ENCODE results near the gene FTH1. TPM values are rescaled to one million over a fixed set of nuclear protein-coding genes. Genes with fewer than 3 reads are reported as not detected.

FTH1 gene
- total and polyA plus RNA-seq, 2 of the 4 experiments (the other 2 are of a cell fraction) = 344 to 2,516 TPM

GRCh38 chr11:62012451-62012831, 45.0 kb upstream of the FTH1 start:
- no peak overlapping the region for H4K91ac ChIP-seq (ENCODE audit: insufficient read depth, low read depth, low read length)
- no peaks in the 10 kb centered on the region for H3K79me1 ChIP-seq (ENCODE audit: low read depth in 1 of 2, low read length in 2 of 2)
- no peak overlapping the region for H3K9ac ChIP-seq (ENCODE audit: low read depth, low read length)
- no peak overlapping the region for H4K8ac ChIP-seq (ENCODE audit: low read depth in 2 of 2, low read length in 2 of 2)
- in situ Hi-C loops (cut with MboI; ENCODE audit: low sequenced_read_pairs) (no loop called here), intact Hi-C loops (cut with micrococcal nuclease) (no loop called here), dilution Hi-C loops (cut with HindIII; ENCODE audit: low sequenced_read_pairs, unreplicated experiment) (no loop called here)
- no peak overlapping the region for H4K5ac ChIP-seq (ENCODE audit: low read depth, low read length)
- peak; percentile 42 for DNase-seq
- H2BK15ac ChIP-seq (ENCODE audit: low read depth, low read length) = no peak overlapping the region
- H3K9me3 ChIP-seq (ENCODE audit: control insufficient read depth, insufficient read depth, low read length) = no peaks in the 10 kb centered on the region
- no peak overlapping the region for H3K18ac ChIP-seq (ENCODE audit: low read depth, low read length)
- H3K14ac ChIP-seq (replicated peaks; ENCODE audit: low read depth, low read length) = 0 out of 2 replicates have a peak overlapping the region, but pooled peaks have one; percentile 5
- no peak overlapping the region for H3K56ac ChIP-seq (ENCODE audit: extremely low read depth, insufficient read depth, low read length)
- no peak overlapping the region for H2AFZ ChIP-seq (replicated peaks; ENCODE audit: low read length, poor library complexity)
- H4K20me1 ChIP-seq (ENCODE audit: insufficient read depth, low read length) = no peaks in the 10 kb centered on the region
- H3K27ac ChIP-seq (ENCODE audit: insufficient read depth, low read length) = no peak overlapping the region
- peaks cover 3% of the 10 kb centered on the region; the same call in 1 of the 2 replicates for H3K27me3 ChIP-seq (ENCODE audit: control insufficient read depth, insufficient read depth, low read length)
- ChIA-PET POLR2A (ENCODE audit: unreplicated experiment) (no interaction called here), CTCF (no interaction called here)
- H3K4ac ChIP-seq (ENCODE audit: low read depth, low read length) = no peak overlapping the region
- H2BK5ac ChIP-seq (ENCODE audit: low read depth, low read length, poor library complexity, severe bottlenecking) = no peak overlapping the region
- WGBS, 2 experiments (ENCODE audit: extremely low coverage in 2 of 2, insufficient read length in 1 of 2) = no CpG with 5 or more reads among the region's 3 CpGs
- ATAC-seq (ENCODE audit: low read depth) = peak; percentile 48; the same call in 1 of the 2 replicates
- no peak for TF ChIP-seq MAZ (IDR thresholded peaks at IDR 0.05; ENCODE audit: borderline replicate concordance, low read depth, low read length)
- no peak for TF ChIP-seq POLR2A (IDR thresholded peaks at IDR 0.05; ENCODE audit: low read depth, low read length)
- no peak for TF ChIP-seq MAFK (IDR thresholded peaks at IDR 0.05; ENCODE audit: low read depth, low read length)
- no peak for TF ChIP-seq FOS (IDR thresholded peaks at IDR 0.05; ENCODE audit: low read depth, low read length)
- TF ChIP-seq SMC3 (IDR thresholded peaks at IDR 0.05; ENCODE audit: low read depth, low read length) = no peak
- TF ChIP-seq CEBPB (IDR thresholded peaks at IDR 0.05; ENCODE audit: low read depth, low read length) = no peak
- TF ChIP-seq NFE2L2 (IDR thresholded peaks at IDR 0.05; ENCODE audit: low read depth, low read length) = no peak
- TF ChIP-seq USF2 (IDR thresholded peaks at IDR 0.05; ENCODE audit: low read depth, low read length) = no peak
- no peak for TF ChIP-seq RCOR1 (IDR thresholded peaks at IDR 0.05; ENCODE audit: insufficient replicate concordance, low read length)
- TF ChIP-seq RFX5 (IDR thresholded peaks at IDR 0.05; ENCODE audit: low read depth, low read length) = no peak
- TF ChIP-seq BHLHE40 (IDR thresholded peaks at IDR 0.05; ENCODE audit: low read depth, low read length) = no peak
- TF ChIP-seq MXI1 (IDR thresholded peaks at IDR 0.05; ENCODE audit: borderline replicate concordance, low read depth, low read length) = no peak
- no peak for TF ChIP-seq CTCF (conservative IDR thresholded peaks at IDR 0.05; ENCODE audit: low read depth, low read length)
- TF ChIP-seq RAD21 (IDR thresholded peaks at IDR 0.05; ENCODE audit: low read length) = no peak
- no peak for TF ChIP-seq ELK1 (IDR thresholded peaks at IDR 0.05; ENCODE audit: borderline replicate concordance, low read depth, low read length)
- TF ChIP-seq CHD1 (IDR thresholded peaks at IDR 0.05; ENCODE audit: low read depth, low read length) = no peak
- H3K36me3 ChIP-seq (ENCODE audit: control insufficient read depth, insufficient read depth, low read length) = no peaks in the 10 kb centered on the region
- peak overlapping the region; percentile 52 for H2AK9ac ChIP-seq (replicated peaks; ENCODE audit: low read depth, low read length, poor library complexity)
- H2AK5ac ChIP-seq (ENCODE audit: low read depth, low read length) = peak overlapping the region; percentile 43; the same call in 1 of the 2 replicates
- 0 out of 2 replicates have a peak, but pooled peaks cover 4% of the 10 kb centered on the region for H3K9me1 ChIP-seq (ENCODE audit: insufficient read depth, low read length)
- H2BK120ac ChIP-seq (ENCODE audit: low read depth, low read length) = no peak overlapping the region
- no TSS peak for BruUV-seq (replicated peaks)
- no peak overlapping the region for H3K4me2 ChIP-seq (ENCODE audit: low read depth, low read length)
- peaks cover 8% of the 10 kb centered on the region; the same call in 1 of the 2 replicates for H3K4me1 ChIP-seq (ENCODE audit: control insufficient read depth, insufficient read depth, low read length)
- no peak overlapping the region for H2BK20ac ChIP-seq (ENCODE audit: low read depth, low read length)
- H3K23ac ChIP-seq (ENCODE audit: low read depth, low read length) = no peak overlapping the region
- no peak overlapping the region for H3K4me3 ChIP-seq (ENCODE audit: insufficient read depth, low read depth, low read length)

Measured in IMR-90 (cell line).